Thyroid gland (tissue), 4 donors: ENCODE measurements around the gene TMEM150C.

Experiments
- POLR2A ChIP-seq, 2 donors: fragments of 450-650 bp; IDR thresholded peaks; one replicate each; pipeline ENCODE4 v1.6.1; 2017; ENCODE audit warnings: antibody characterized with exemption in 2 of 2, mild to moderate bottlenecking in 2 of 2, moderate library complexity in 1 of 2
- TF ChIP-seq, protein P1 (sequence below), 6 experiments: fragments of 200-600 bp in 3 of 6; fragments of 450-650 bp in 3 of 6; sonication (generic) in 3 of 6; IDR thresholded peaks; one replicate each; pipeline ENCODE4 v1.5.1; 2016 to 2019; ENCODE audit warnings: antibody characterized with exemption in 6 of 6, mild to moderate bottlenecking in 2 of 6, inconsistent platforms in 1 of 6, moderate library complexity in 1 of 6

- TF ChIP-seq, protein P1, sequence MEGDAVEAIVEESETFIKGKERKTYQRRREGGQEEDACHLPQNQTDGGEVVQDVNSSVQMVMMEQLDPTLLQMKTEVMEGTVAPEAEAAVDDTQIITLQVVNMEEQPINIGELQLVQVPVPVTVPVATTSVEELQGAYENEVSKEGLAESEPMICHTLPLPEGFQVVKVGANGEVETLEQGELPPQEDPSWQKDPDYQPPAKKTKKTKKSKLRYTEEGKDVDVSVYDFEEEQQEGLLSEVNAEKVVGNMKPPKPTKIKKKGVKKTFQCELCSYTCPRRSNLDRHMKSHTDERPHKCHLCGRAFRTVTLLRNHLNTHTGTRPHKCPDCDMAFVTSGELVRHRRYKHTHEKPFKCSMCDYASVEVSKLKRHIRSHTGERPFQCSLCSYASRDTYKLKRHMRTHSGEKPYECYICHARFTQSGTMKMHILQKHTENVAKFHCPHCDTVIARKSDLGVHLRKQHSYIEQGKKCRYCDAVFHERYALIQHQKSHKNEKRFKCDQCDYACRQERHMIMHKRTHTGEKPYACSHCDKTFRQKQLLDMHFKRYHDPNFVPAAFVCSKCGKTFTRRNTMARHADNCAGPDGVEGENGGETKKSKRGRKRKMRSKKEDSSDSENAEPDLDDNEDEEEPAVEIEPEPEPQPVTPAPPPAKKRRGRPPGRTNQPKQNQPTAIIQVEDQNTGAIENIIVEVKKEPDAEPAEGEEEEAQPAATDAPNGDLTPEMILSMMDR (IDR thresholded peaks at IDR 0.05): no peak
- no peak for TF ChIP-seq POLR2A (IDR thresholded peaks at IDR 0.05)
Measured at GRCh38 chr4:82585690-82586435, 24.1 kb upstream of the TMEM150C start.
